GM23338 (cell line): ENCODE results near the gene USP31. TPM values are rescaled to one million over a fixed set of nuclear protein-coding genes. Genes with fewer than 3 reads are reported as not detected.

Source experiments
- ATAC-seq: fragments of 200-7000 bp; cut with Tn5 transposase; 3 replicates; pipeline ENCODE4 v1.9.1; 2020
- DNase-seq: peaks from one replicate; pipeline ENCODE4 v3.0.0-alpha.2; 2015; ENCODE audit warnings: low spot score
- H2AFZ ChIP-seq: fragments of 200-600 bp; sonication (generic); 2 replicates; pipeline ENCODE4 v1.8.0; 2016; ENCODE audit warnings: antibody characterized with exemption, mild to moderate bottlenecking, moderate library complexity
- H3F3A ChIP-seq: fragments of 200-600 bp; sonication (generic); replicated peaks from 2 replicates; pipeline ENCODE4 v1.8.0; 2017; ENCODE audit warnings: antibody characterized with exemption, mixed run types, low read depth
- H3K27ac ChIP-seq: fragments of 200-600 bp; sonication (generic); 2 replicates; pipeline ENCODE4 v1.6.1; 2016; ENCODE audit warnings: low read depth
- H3K27me3 ChIP-seq: fragments of 200-600 bp; sonication (generic); 2 replicates; pipeline ENCODE4 v1.8.0; 2016; ENCODE audit warnings: mild to moderate bottlenecking, mixed run types, moderate library complexity; ENCODE audit not compliant: insufficient read depth
- H3K36me3 ChIP-seq: fragments of 200-600 bp; sonication (generic); 2 replicates; pipeline ENCODE4 v1.8.0; 2016; ENCODE audit warnings: mild to moderate bottlenecking; ENCODE audit not compliant: insufficient read depth
- H3K4me1 ChIP-seq: fragments of 200-600 bp; sonication (generic); 2 replicates; pipeline ENCODE4 v1.8.0; 2016; ENCODE audit warnings: mild to moderate bottlenecking, moderate library complexity; ENCODE audit not compliant: insufficient read depth
- H3K4me2 ChIP-seq: fragments of 200-600 bp; sonication (generic); 2 replicates; pipeline ENCODE4 v1.7.1; 2017; ENCODE audit warnings: mixed run types
- H3K4me3 ChIP-seq: fragments of 200-600 bp; sonication (generic); 2 replicates; pipeline ENCODE4 v1.6.1; 2016; ENCODE audit warnings: mixed run types
- H3K79me2 ChIP-seq: fragments of 200-600 bp; sonication (generic); replicated peaks from 2 replicates; pipeline ENCODE4 v1.8.0; 2017; ENCODE audit warnings: mild to moderate bottlenecking; ENCODE audit not compliant: insufficient read depth
- H3K9me2 ChIP-seq: fragments of 200-600 bp; sonication (generic); 2 replicates; pipeline ENCODE4 v1.8.0; 2017; ENCODE audit not compliant: insufficient read depth
- H4K20me1 ChIP-seq: fragments of 200-600 bp; sonication (generic); replicated peaks from 2 replicates; pipeline ENCODE4 v1.8.0; 2017; ENCODE audit warnings: mild to moderate bottlenecking; ENCODE audit not compliant: insufficient read depth
- H3K27ac Mint-ChIP-seq: 2 replicates; pipeline ENCODE4 v1.8.0; 2020; ENCODE audit warnings: inconsistent platforms, mild to moderate bottlenecking, moderate library complexity, mixed read lengths
- H3K27me3 Mint-ChIP-seq: 3 replicates; pipeline ENCODE4 v1.8.0; 2022; ENCODE audit warnings: low read depth, mild to moderate bottlenecking, moderate library complexity, mixed read lengths, inconsistent platforms; ENCODE audit not compliant: insufficient read depth, poor library complexity
- H3K36me3 Mint-ChIP-seq: 3 replicates; pipeline ENCODE4 v1.8.0; 2021; ENCODE audit warnings: low read depth, mild to moderate bottlenecking, inconsistent platforms, moderate library complexity, mixed read lengths
- H3K4me1 Mint-ChIP-seq: 3 replicates; pipeline ENCODE4 v1.8.0; 2020; ENCODE audit warnings: mild to moderate bottlenecking, inconsistent platforms, mixed read lengths
- H3K4me3 Mint-ChIP-seq: 3 replicates; pipeline ENCODE4 v1.8.0; 2021; ENCODE audit warnings: moderate library complexity, mild to moderate bottlenecking, inconsistent platforms, mixed read lengths
- H3K9me3 Mint-ChIP-seq: 3 replicates; pipeline ENCODE4 v1.8.0; 2020; ENCODE audit warnings: moderate library complexity, mild to moderate bottlenecking, inconsistent platforms, mixed read lengths
- EZH2phosphoT487 ChIP-seq: fragments of 200-600 bp; sonication (generic); IDR thresholded peaks from one replicate; pipeline ENCODE4 v1.8.1; 2018; ENCODE audit warnings: antibody characterized with exemption; ENCODE audit not compliant: unreplicated experiment
- JUNB ChIP-seq: IDR thresholded peaks from one replicate; pipeline ENCODE4 v1.6.1; 2016; ENCODE audit warnings: antibody characterized with exemption; ENCODE audit not compliant: unreplicated experiment
- NANOG ChIP-seq: IDR thresholded peaks from 2 replicates; pipeline ENCODE4 v1.6.1; 2016; ENCODE audit warnings: antibody characterized with exemption, borderline replicate concordance
- ZNF114 ChIP-seq: fragments of 250-450 bp; sonication (Bioruptor Pico); IDR thresholded peaks from 2 replicates; pipeline ENCODE4 v1.5.0; 2020; ENCODE audit warnings: mild to moderate bottlenecking, moderate library complexity
- polyA plus RNA-seq: library from polyadenylated mRNA; unstranded; fragments of >200 nt; fragmentation: Nextera tagmentation; extraction: Ambion mirVana; gene quantifications from 2 replicates; pipeline ENCODE4 v1.2.1, GENCODE V29; 2016
- total RNA-seq: library from RNA; depleted of rRNA; stranded (reverse); fragments of >200 nt; shearing (Covaris generic); gene quantifications from 2 replicates; pipeline ENCODE4 v1.2.3, GENCODE V29; 2014
- TF ChIP-seq, protein P1 (sequence below): fragments of 250-450 bp; sonication (Bioruptor Pico); IDR thresholded peaks from 2 replicates; pipeline ENCODE4 v1.5.0; 2020; ENCODE audit warnings: mild to moderate bottlenecking, moderate library complexity
- TF ChIP-seq, protein P2 (sequence below): IDR thresholded peaks from one replicate; pipeline ENCODE4 v1.6.1; 2018; ENCODE audit warnings: antibody characterized with exemption; ENCODE audit not compliant: unreplicated experiment
- TF ChIP-seq, protein P3 (sequence below), 2 experiments: fragments of 200-600 bp in 1 of 2; sonication (generic) in 1 of 2; conservative IDR thresholded peaks; 2 replicates each; pipeline versions ENCODE4 v1.5.1 to v1.6.1; 2016 to 2017; ENCODE audit warnings: antibody characterized with exemption in 2 of 2, low read depth in 2 of 2, mild to moderate bottlenecking in 2 of 2, moderate library complexity in 1 of 2
- TF ChIP-seq, protein P4 (sequence below): IDR thresholded peaks from 2 replicates; pipeline ENCODE4 v1.6.1; 2016; ENCODE audit warnings: antibody characterized with exemption

Gene USP31
- total and polyA plus RNA-seq, 2 experiments from 2014 or later, result 4.3 to 17.9 TPM

DNA sequence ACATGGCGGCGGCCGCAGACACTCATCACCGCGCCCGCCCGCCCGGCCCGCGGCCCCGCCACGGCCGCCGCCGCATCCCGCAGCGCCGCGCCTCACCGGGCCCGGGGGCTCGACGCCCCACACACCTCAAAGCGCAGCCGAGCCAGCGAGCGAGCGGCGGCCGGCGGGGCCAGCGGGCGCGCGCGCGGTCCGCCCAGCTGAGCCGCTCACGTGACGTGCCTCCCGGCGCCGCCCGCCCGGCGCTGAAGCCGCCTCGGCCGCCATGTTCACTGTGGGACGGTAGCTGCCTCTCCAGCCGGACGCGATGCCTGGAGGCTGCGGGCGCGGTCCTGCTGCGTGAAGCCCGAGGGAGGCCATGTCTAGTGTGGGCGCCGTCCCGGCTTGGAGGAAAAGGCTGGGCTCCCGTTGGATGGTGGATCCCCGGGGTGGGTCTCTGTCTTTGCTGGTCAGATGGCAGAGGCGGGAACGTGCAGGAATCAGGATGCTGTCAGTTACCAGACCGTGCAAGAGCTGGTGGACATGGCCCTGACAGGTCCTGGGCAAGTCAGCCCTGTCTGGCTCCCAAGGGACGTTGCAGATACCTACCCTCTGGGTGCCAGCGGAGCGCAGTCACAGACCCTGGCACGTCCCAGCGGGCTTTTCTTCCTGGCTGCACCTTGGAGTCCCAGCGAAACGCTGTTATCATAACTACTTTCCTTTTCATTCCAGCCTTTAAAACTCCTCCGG is at the start of gene USP31 (continued):
- TF ChIP-seq, protein P1, sequence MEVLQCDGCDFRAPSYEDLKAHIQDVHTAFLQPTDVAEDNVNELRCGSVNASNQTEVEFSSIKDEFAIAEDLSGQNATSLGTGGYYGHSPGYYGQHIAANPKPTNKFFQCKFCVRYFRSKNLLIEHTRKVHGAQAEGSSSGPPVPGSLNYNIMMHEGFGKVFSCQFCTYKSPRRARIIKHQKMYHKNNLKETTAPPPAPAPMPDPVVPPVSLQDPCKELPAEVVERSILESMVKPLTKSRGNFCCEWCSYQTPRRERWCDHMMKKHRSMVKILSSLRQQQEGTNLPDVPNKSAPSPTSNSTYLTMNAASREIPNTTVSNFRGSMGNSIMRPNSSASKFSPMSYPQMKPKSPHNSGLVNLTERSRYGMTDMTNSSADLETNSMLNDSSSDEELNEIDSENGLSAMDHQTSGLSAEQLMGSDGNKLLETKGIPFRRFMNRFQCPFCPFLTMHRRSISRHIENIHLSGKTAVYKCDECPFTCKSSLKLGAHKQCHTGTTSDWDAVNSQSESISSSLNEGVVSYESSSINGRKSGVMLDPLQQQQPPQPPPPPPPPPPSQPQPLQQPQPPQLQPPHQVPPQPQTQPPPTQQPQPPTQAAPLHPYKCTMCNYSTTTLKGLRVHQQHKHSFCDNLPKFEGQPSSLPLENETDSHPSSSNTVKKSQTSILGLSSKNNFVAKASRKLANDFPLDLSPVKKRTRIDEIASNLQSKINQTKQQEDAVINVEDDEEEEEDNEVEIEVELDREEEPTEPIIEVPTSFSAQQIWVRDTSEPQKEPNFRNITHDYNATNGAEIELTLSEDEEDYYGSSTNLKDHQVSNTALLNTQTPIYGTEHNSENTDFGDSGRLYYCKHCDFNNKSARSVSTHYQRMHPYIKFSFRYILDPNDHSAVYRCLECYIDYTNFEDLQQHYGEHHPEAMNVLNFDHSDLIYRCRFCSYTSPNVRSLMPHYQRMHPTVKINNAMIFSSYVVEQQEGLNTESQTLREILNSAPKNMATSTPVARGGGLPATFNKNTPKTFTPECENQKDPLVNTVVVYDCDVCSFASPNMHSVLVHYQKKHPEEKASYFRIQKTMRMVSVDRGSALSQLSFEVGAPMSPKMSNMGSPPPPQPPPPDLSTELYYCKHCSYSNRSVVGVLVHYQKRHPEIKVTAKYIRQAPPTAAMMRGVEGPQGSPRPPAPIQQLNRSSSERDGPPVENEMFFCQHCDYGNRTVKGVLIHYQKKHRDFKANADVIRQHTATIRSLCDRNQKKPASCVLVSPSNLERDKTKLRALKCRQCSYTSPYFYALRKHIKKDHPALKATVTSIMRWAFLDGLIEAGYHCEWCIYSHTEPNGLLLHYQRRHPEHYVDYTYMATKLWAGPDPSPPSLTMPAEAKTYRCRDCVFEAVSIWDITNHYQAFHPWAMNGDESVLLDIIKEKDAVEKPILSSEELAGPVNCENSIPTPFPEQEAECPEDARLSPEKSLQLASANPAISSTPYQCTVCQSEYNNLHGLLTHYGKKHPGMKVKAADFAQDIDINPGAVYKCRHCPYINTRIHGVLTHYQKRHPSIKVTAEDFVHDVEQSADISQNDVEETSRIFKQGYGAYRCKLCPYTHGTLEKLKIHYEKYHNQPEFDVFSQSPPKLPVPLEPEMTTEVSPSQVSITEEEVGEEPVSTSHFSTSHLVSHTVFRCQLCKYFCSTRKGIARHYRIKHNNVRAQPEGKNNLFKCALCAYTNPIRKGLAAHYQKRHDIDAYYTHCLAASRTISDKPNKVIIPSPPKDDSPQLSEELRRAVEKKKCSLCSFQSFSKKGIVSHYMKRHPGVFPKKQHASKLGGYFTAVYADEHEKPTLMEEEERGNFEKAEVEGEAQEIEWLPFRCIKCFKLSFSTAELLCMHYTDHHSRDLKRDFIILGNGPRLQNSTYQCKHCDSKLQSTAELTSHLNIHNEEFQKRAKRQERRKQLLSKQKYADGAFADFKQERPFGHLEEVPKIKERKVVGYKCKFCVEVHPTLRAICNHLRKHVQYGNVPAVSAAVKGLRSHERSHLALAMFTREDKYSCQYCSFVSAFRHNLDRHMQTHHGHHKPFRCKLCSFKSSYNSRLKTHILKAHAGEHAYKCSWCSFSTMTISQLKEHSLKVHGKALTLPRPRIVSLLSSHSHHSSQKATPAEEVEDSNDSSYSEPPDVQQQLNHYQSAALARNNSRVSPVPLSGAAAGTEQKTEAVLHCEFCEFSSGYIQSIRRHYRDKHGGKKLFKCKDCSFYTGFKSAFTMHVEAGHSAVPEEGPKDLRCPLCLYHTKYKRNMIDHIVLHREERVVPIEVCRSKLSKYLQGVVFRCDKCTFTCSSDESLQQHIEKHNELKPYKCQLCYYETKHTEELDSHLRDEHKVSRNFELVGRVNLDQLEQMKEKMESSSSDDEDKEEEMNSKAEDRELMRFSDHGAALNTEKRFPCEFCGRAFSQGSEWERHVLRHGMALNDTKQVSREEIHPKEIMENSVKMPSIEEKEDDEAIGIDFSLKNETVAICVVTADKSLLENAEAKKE, result no peak
- TF ChIP-seq NANOG, result no peak

DNA sequence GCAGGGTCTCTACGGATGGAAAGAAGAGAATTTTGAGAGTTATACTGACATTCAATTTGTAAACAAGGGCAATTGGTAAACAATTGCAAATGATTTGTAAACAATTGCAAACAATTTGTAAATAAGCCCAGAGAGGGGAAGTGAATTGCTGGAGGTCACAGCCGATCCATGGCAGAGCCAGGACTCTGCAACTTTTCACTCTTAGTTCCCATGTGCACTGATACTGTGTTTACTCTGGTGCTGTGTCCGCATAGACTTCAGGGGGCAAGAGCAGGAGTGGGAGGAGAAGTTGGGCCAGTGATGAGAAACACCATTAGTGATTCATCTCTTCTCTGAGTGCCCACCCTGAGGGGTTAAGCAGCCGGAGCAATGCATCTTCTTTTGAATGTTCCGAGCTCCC is 47.3 kb upstream of the USP31 start:
- H3K9me3 Mint-ChIP-seq, result no peaks in the 10 kb centered on the region
- TF ChIP-seq ZNF114 (CRISPR knock-in tag) (no peak), EZH2phosphoT487 (no peak), JUNB (no peak)
- TF ChIP-seq, protein P2, sequence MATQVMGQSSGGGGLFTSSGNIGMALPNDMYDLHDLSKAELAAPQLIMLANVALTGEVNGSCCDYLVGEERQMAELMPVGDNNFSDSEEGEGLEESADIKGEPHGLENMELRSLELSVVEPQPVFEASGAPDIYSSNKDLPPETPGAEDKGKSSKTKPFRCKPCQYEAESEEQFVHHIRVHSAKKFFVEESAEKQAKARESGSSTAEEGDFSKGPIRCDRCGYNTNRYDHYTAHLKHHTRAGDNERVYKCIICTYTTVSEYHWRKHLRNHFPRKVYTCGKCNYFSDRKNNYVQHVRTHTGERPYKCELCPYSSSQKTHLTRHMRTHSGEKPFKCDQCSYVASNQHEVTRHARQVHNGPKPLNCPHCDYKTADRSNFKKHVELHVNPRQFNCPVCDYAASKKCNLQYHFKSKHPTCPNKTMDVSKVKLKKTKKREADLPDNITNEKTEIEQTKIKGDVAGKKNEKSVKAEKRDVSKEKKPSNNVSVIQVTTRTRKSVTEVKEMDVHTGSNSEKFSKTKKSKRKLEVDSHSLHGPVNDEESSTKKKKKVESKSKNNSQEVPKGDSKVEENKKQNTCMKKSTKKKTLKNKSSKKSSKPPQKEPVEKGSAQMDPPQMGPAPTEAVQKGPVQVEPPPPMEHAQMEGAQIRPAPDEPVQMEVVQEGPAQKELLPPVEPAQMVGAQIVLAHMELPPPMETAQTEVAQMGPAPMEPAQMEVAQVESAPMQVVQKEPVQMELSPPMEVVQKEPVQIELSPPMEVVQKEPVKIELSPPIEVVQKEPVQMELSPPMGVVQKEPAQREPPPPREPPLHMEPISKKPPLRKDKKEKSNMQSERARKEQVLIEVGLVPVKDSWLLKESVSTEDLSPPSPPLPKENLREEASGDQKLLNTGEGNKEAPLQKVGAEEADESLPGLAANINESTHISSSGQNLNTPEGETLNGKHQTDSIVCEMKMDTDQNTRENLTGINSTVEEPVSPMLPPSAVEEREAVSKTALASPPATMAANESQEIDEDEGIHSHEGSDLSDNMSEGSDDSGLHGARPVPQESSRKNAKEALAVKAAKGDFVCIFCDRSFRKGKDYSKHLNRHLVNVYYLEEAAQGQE, result no peak
- TF ChIP-seq, protein P3, sequence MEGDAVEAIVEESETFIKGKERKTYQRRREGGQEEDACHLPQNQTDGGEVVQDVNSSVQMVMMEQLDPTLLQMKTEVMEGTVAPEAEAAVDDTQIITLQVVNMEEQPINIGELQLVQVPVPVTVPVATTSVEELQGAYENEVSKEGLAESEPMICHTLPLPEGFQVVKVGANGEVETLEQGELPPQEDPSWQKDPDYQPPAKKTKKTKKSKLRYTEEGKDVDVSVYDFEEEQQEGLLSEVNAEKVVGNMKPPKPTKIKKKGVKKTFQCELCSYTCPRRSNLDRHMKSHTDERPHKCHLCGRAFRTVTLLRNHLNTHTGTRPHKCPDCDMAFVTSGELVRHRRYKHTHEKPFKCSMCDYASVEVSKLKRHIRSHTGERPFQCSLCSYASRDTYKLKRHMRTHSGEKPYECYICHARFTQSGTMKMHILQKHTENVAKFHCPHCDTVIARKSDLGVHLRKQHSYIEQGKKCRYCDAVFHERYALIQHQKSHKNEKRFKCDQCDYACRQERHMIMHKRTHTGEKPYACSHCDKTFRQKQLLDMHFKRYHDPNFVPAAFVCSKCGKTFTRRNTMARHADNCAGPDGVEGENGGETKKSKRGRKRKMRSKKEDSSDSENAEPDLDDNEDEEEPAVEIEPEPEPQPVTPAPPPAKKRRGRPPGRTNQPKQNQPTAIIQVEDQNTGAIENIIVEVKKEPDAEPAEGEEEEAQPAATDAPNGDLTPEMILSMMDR (conservative IDR thresholded peaks at IDR 0.05; ENCODE audit: low read depth in 2 of 2), result no peak
- TF ChIP-seq, protein P4, sequence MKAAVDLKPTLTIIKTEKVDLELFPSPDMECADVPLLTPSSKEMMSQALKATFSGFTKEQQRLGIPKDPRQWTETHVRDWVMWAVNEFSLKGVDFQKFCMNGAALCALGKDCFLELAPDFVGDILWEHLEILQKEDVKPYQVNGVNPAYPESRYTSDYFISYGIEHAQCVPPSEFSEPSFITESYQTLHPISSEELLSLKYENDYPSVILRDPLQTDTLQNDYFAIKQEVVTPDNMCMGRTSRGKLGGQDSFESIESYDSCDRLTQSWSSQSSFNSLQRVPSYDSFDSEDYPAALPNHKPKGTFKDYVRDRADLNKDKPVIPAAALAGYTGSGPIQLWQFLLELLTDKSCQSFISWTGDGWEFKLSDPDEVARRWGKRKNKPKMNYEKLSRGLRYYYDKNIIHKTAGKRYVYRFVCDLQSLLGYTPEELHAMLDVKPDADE, result no peak

More for the DNA sequence above, 47.3 kb upstream of the USP31 start:
- 0 out of 2 replicates have a peak overlapping the region, but pooled peaks have one; percentile 18 for H2AFZ ChIP-seq
- peak overlapping the region; percentile 29; the same call in 1 of the 2 replicates for H3K4me3 ChIP-seq
- Mint-ChIP-seq H3K36me3 (no peaks in the 10 kb centered on the region), H3K4me3 (no peak overlapping the region), H3K27me3 (no peaks in the 10 kb centered on the region), H3K27ac (no peak overlapping the region), H3K4me1 (peaks cover 29% of the 10 kb centered on the region)
- H3K4me1 ChIP-seq, result peaks cover 42% of the 10 kb centered on the region
- peak overlapping the region; percentile 52 for H3K4me2 ChIP-seq
- H4K20me1 ChIP-seq, result peaks cover 4% of the 10 kb centered on the region; the same call in 1 of the 2 replicates
- H3K9me2 ChIP-seq, result no peaks in the 10 kb centered on the region
- ATAC-seq (peak; percentile 19; the same call in 1 of the 3 replicates), DNase-seq (no peak)
- no peaks in the 10 kb centered on the region for H3K27me3 ChIP-seq
- H3K36me3 ChIP-seq, result no peaks in the 10 kb centered on the region
- peaks cover 3% of the 10 kb centered on the region; the same call in 1 of the 2 replicates for H3F3A ChIP-seq
- H3K27ac ChIP-seq, result no peak overlapping the region
- H3K79me2 ChIP-seq, result no peaks in the 10 kb centered on the region
